HG03342 (cell line): ENCODE data around the gene GRIN2C.

ENCODE experiments used
- ATAC-seq: cut with Tn5 transposase; IDR thresholded peaks from one replicate; pipeline ENCODE4 v1.9.1; 2021; ENCODE audit warnings: mild to moderate bottlenecking, moderate library complexity; ENCODE audit not compliant: unreplicated experiment

GRIN2C gene

GRCh38 chr17:74864866-74865395 lies 5.2 kb upstream of the GRIN2C start:
- ATAC-seq = no peak

GRCh38 chr17:74864297-74864865 lies 4.7 kb upstream of the GRIN2C start:
- ATAC-seq = no peak

DNA sequence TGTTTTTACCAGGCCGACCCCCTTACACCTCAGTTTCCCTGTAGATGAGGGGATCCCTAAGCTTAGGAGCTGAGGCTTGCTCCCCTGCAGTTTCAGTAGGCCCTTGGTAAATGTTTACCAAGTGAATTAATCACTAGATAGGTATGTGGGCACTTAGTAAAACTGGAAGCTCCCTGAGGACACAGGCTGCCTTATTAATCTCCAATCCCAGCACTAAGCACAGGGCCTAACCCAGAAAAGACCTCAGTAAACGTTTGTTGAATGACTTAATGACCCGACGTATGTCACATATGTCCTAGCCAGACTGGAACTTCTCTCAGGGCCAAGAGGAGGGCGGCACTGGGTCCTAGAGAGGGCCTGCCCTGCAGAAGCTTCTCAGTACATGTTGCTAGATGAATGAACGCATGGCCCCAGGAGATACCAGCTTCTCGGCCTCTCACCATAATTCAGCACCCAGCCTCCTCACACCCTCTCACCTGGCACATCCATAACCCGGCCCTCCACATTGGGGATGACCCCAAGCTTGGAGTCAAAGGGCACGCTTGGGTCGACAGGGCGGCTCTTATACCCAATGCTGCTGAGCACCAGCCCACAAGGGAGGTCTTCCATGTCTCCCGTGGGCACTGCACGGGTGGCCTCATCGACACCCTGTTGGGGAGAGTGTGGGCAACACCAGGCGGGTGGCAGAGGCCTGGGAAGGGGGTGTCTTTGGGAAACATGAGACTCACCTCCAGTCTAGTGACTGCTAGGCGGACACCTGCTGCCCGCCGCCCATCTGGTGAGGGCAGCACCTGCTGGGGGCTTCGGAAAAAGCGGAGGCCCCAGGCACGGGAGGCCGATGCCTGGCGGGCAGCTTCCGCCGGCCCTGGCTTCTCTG lies 4.0 kb upstream of the GRIN2C start:
- no peak for ATAC-seq

GRCh38 chr17:74862919-74863318 lies 3.2 kb upstream of the GRIN2C start:
- ATAC-seq = no peak

DNA sequence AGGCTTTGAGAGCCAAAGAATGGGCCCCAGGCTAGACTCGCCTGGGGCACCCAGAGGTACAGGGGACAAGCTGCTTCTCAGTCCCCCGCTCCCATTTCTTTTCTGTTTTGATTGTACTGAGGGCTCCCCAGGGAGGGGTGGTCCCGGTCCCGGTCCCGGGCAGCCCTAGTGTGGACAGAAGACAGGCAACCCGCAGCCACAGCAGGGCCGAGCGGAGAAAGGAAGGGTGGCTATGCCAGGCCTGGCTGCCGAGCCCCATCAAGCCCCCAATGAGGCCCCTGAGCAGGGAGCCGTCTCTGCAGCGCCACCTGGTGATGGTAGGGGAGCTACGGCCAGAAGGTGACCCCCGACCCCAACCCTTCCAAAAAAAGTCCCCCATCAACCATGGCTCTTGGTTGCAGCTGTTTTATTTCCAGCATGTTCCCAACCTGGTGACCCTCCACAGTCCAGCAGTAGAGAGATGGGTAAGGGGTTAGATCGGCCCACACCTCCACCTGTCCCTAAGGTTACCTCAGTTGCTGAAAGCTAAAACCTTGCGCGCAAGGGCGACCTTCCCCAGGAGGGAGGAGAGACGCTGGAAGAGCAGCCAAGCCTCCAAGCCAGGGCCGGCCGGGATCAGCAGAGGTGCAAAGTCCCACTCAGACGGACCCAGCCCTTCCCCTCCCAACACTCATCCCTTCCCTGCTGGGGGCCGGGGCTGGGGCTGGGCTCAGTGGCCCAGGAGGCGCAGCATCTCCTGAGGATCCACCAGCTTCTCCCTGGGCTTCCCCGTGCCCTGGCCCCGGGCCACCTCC lies 2.6 kb upstream of the GRIN2C start:
- no peak for ATAC-seq

- ATAC-seq = no peak
These were observed 2.0 kb upstream of the GRIN2C start for GRCh38 chr17:74861662-74862107.

GRCh38 chr17:74860872-74861661 lies 1.4 kb upstream of the GRIN2C start:
- no peak for ATAC-seq

- no peak for ATAC-seq
These were observed 665 bp upstream of the GRIN2C start for GRCh38 chr17:74860229-74860871.

DNA sequence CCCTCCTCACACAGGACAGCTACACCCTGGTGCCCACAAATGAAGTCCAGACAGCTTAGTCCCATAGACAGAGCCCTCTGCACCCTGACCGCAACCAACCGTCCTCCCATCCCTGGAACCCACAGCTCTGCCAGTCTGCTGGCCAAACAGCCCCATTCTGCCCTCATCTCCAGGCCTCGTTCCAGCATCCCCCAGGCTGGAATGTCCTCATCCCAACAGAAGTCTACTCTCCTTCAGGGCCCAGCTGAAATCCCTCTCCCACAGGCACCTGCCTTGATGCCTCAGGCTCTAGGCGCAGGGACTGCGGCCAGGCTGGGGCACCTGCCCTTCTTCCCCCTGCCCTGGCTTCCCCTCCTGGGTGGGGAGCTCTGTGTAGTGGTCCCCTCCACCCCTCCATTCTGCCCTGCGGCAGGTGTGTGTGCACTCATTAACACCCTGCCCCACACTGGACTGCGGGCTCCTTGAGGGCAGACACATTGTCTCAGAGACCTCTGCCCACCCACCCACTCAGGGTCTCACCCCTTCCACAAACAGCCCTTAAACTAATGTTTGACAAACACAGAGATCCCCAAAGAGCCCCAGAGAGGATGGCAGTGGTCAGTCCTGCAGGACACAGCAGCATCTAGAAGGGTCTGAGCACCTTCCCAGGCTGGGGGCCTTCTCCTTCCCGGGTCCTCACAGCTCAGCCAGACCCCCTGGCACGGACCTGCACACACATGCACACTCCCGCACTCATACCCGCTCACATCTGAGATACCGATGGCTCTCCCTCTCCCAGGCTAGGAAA lies 820 bp downstream of the GRIN2C start:
- no peak for ATAC-seq

DNA sequence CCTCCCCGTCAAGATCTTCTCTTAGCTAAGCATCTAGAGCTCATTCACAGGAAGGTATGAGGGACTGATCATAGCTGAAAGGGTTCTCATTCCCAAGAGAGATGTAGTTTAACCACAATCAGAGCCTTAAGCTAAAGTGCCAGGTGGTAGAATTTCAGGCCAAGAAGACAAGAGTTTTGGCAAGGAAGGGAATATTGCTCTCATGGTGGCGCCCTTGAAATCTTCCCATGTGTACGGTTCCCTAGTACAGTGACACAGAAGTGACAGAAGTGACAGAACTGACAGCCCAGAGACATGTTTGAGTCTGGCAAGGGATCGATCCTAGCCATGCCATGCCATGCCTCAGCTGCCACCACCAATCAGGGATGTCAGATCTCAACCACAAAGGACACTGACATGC lies 2.5 kb downstream of the GRIN2C start:
- ATAC-seq = no peak

GRCh38 chr17:74856112-74856511 lies 3.6 kb downstream of the GRIN2C start:
- ATAC-seq = no peak

DNA sequence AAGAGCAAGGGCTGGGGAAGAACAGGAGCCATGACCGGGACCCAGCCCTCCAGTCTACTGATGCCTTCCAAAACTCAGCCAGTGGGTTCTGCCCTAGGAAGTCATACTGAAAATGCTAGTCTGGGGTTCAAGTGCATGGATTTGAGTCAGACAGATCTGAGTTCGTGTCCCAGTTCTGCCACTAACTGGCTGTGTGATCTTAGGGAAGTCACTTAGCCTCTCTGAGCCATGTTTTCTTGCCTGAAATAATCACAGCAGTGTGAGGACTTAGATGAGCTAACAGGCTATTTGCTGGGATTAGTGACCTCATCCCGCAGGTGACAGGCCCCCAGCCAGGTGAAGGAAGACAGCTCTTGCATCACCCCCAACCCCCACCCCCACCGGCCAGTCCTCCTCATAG lies 4.4 kb downstream of the GRIN2C start:
- no peak for ATAC-seq

GRCh38 chr17:74854792-74855191 lies 4.9 kb downstream of the GRIN2C start:
- ATAC-seq = no peak

GRCh38 chr17:74853669-74854068 lies 6.0 kb downstream of the GRIN2C start:
- no peak for ATAC-seq

DNA sequence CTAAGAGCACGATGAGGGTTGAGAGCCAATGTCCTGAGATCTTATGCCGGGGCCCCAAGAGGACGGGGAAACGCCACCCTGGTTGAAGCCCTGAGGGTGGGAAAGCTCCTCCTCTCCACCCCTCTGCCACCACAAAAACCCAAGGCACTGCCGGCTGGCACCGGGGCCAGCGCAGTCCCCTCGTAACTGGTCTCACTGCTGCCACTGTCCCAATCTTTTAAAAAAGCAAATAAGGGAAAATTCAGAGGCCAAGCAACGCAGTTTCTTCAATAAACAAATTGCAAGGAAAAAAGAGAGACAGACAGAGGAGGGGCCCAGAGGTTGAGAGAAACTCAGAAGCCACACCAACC lies 6.7 kb downstream of the GRIN2C start:
- ATAC-seq = no peak

GRCh38 chr17:74852237-74853047 lies 7.2 kb downstream of the GRIN2C start:
- ATAC-seq = no peak

GRCh38 chr17:74851612-74852236 lies 8.0 kb downstream of the GRIN2C start:
- ATAC-seq = no peak

GRCh38 chr17:74850914-74851313 lies 8.8 kb downstream of the GRIN2C start:
- ATAC-seq = no peak
